Cerebellar nuclear complex (tissue), 1 donor: Measurements from ENCODE around the gene CFAP97D2.
"Not testable (repeated sequence)": the region's sequence is repeated elsewhere in the genome, so short reads cannot be mapped to it uniquely, and the experiment has no call there.

Experiments used
- DNase-seq, 2 experiments: peaks; one replicate each; lab custom pipeline; 2025; lab: John Stamatoyannopoulos, UW

CFAP97D2 gene

DNA sequence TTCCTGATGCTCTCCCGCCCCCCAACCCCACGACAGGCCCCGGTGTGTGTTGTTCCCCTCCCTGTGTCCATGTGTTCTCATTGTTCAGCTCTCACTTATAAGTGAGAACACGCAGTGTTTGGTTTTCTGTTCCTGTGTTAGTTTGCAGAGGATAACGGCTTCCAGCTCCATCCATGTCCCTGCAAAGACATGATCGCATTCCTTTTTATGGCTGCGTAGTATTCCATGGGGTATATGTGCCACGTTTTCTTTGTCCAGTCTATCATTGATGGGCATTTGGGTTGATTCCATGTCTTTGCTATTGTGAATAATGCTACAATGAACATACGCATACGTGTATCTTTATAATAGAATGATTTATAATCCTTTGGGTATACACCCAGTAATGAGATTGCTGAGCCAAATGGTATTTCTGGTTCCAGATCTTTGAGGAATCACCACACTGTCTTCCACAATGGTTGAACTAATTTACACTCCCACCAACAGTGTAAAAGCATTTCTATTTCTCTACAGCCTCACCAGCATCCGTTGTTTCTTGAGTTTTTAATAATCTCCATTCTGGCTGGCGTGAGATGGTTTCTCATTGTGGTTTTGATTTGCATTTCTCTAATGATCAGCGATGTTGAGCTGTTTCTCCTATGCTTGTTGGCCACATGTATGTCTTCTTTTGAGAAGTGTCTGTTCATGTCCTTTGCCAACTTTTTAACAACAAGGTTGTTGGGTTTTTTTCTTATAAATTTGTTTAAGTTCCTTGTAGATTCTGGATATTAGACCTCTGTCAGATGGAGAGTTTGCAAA lies 20.0 kb upstream of the CFAP97D2 start:
- DNase-seq: not testable (repeated sequence)

DNA sequence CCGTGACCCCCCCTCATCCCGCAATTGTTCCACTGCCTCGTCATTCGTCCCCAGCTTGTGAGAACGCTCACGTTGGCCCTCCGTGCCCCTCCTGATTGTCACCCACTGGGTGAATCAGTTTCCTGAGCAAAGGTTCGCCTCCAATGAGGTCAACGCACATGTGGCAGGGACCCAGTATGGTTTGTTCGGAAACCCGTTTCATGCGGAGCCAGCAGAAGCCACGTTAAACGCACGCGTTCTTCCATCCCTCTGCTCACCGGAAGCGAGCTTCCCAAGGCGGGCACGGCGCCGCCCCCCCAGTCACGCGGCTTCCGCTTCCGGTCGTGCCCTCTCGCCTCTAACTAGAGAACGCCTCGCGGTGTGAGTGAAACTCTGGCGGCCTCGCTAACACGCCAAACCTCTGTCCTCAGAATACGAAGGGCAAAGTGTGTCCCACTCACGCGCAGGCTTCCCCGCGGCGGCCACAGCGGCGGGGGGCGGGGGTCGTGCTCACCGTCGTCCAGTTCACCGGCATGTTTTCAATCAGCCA lies 18.0 kb upstream of the CFAP97D2 start:
- DNase-seq: no peak

DNA sequence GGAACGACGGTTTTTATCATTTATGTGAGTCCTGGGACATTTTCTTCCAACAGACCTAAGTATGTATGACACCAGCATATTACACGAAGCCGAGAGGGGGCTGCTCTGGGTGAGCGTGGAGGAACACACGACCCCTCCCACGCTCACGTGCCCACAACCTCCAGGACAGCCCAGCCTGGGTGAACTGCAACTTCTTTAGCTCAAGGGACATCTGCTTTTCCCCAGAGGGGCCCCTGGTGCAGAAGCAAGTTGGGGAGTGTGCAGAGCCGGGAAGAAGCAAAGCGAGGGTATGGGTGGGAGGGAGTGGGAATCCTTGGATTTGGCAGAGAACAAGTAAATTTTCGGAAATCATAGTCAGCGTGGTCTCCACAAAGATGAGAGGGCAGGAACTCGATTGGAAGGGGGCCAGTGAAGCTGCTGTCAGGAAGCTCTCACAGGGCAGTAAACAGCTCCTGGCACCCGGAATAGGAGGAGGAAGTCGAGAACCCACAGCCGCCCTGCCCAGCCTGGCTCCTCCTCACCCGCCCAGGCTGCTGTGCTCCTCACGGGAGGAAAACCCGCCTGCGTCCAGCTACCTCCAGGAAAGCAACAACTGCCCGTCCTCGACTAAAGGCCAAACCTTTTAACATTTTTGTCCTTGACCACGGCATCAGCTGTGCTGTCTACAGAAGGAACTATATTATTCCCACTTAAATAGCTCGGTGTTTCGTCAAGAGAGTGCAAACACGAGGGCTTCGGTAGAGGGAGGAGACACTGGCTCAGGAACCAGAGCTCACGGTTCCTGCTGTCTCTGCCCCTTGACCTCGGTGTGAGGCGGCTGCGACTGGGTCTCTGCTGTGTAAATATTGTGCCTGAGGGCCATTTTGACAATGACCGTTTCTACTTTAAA lies 17.2 kb upstream of the CFAP97D2 start:
- DNase-seq: no peak

DNA sequence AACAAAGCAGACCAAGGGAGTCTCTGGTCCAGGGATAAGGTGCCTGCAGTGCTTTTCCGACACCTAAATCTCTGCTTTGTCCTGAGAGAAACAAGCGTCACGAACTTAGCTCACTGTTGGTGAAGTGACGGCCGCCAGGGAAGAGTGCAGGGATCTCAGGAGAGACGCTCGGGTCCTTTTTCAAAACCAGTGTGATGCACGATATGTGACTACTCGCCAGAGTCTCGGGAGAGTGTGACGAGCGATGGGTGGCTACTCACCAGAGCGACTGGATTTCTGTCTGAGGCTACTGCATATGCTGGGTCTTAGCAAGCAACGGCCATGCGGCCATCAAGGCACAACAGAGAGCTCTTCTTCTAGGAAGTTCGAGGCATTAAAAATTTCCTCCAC lies 16.5 kb upstream of the CFAP97D2 start:
- no peak for DNase-seq

DNA sequence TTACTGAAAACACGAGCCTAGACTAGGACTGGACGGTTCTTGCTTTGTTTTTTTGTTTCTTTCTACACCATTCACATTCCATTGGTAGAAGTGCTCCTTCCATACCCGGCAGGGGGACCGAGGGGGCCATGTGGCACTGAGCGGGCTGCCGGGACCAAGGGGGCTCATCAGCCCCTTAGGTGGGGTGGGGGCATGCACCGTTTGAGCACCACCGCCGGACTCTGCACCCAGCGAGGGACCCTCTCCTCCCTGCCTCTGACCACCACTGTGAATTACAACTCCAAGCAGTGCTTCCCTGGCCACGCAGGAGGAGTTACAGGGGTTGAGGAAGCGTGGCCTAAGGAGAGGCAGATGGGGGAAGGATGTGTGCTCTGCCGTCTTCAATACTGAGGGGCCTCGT lies 15.0 kb upstream of the CFAP97D2 start:
- DNase-seq: no peak

DNA sequence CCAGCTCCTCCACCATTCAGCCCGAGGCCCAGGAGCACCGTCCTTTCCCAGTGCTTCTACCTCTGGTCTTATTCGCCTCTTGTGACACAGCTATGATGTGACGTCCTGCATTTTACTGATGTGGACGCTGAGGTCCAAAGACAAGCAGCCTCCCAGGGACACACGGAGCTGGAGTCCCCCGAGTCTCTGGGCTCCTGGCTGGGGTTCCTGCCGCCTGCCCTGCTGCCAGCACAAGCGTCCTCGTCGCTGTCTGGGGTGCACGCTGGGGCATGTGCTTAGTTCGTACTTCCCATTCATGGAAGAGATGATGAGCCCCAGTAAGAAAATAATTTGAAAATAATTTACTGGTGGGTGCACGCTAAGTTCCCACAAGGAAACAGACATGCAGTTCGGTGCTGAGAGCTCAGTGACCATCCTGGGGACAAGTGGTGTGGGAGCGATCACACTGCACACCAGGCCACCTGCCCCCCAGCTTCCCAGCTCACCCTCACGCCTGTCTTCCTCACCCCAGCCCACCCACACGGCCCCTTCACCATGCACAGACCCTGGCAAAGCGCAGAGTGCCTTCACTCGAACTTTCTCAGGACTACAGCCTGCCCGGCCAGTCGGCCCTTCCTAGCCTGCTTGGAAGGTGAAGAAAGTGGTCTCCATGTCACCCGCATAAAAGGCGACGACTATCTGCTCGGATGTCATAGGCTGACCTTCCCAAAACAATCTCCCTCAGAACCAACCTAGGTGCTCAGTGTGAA lies 14.2 kb upstream of the CFAP97D2 start:
- no peak for DNase-seq

DNA sequence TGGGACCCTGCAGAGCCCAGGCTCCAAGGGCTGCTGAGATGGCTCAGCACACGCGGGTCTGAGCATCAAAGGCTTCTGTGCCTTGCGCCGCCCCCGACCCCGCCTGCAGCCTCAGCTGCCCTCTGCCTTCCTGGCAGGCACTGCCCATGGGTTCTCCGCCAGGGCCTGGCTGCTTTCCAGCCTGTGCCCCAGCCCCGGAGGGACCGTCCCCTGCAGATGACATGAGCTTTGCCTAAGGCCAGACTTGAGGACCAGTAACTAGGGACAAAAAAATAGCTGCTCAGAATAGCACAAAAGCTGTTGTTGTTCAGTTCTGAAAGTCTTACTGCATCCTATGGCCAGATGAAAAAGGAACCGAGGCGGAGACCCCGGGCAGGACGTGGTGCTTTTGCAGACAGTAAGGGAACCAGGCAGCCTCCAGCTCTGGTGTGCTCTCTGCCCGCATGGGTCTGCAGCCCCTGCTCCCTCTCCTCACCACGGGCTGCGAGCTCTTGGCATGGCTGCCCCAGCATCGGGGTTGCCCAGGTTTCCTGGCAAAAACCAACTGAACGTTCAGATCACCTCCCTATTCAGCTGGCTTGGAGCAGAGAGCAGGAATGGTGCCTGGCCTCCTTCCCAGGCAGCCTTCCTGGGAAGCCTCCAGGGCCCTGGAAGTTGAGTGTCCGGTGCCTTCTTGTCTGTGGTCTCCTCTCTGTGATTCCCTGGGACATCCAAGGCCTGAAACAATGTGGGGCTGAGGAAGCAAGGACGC lies 12.5 kb upstream of the CFAP97D2 start:
- peak in 1 of 2 experiments; percentile 5 for DNase-seq

DNA sequence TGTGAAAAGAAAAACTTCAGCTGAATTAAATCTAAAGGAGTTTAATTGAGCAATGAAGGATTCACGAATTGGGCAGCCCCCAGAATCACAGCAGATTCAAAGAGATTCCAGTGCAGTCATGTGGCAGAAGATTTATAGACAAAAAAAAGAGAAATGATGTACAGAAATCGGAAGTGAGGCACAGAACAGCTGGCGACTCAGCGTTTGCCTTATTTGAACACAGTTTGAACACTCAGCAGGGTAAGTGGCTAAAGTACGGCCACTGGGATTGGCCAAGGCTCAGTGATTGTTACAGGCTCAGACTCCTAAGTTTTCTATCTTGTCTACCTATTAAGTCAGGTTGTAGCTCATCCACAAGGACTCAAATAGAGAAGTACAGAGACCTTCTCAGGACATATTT lies 11.6 kb upstream of the CFAP97D2 start:
- no peak for DNase-seq

DNA sequence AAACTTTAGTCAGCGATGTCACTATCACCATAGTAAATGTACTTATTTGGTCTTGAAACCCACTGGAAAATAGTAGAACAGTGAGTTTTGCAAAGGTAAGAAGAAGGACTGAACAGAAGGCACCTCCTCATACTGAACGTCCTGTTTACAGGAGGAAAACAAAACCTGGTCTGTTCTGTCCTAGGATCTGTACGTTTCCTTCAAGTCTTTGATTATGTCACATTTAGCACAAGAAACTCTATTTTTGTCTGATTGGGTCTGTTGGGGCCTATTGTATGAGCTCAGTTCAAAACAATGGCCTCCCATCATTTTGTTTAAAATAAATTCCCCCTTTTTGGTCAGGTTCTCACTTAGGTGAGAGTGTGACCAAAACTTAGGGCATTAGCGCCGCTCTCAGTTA lies 11.2 kb upstream of the CFAP97D2 start:
- DNase-seq: no peak

DNA sequence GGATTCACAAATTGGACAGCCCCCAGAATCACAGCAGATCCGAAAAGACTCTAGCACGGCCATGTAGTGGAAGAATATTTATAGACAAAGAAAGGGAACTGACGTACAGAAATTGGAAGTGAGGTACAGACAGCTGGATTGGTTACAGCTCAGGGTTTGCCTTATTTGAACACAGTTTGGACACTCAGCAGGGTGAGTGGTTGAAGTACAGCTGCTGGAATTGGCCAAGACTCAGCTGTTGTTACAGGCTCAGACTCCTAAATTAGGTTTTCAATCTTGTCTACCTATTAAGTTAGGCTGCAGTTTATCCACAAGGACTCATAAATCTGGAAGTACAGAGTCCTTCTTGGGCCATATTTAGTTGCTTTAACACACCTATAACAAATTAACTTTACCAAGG lies 5.8 kb upstream of the CFAP97D2 start:
- no peak for DNase-seq

DNA sequence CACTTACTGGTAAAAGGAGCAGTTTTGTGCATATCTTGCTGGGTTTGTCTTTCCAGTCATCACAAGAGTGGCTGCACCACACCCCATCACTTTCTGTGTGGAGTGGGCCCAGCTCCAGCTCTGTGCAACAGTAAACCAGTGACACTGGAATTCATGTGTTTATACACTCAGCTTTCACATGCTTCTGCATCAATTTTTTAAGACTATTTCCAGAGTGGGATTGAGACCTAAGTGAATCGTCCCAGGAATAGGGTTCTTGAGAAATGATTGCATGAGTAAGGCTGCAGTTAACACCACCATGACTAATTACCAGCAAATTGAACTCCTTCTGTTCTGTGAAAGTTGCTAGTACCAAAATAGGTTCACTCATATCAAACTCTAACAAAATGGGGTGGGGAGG lies 5.3 kb upstream of the CFAP97D2 start:
- no peak for DNase-seq

DNA sequence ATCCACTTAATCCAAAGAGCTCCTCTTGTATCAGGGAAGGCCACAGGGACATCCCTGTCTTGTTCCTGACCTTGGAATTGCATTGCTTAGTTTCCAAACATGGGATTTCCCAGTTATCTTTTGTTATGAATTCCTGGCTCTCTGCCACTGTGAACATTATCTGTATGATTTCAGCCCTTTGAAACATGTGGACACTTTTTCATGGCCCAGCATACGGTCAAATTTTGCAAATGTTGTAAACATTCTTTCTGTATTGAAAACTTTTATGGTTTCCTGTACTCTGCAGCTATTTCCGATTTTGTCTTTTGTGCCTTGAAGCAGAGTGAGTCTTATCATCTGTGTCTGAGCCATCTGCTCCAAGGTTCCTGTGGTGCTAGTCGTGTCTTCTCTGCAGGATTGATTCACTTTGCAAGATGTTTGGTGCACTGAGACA lies 4.5 kb upstream of the CFAP97D2 start:
- DNase-seq: no peak

DNA sequence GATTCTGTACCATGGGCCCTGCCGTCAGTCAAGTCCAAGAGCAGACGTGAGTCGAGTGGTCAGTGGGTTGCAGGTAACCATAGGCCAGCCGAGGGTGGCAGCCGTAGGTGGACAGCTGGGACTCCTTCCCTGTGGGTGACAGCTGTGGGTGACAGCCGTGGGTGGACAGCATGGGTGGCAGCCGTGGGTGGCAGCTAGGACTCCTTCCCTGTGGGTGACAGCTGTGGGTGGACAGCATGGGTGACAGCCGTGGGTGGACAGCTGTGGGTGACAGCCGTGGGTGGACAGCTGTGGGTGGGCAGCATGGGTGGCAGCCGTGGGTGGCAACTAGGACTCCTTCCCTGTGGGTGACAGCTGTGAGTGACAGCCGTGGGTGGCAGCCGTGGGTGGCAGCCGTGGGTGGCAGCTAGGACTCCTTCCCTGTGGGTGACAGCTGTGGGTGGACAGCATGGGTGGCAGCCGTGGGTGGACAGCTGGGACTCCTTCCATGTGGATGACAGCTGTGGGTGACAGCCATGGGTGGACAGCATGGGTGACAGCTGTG lies 2.6 kb upstream of the CFAP97D2 start:
- DNase-seq: not testable (repeated sequence)

DNA sequence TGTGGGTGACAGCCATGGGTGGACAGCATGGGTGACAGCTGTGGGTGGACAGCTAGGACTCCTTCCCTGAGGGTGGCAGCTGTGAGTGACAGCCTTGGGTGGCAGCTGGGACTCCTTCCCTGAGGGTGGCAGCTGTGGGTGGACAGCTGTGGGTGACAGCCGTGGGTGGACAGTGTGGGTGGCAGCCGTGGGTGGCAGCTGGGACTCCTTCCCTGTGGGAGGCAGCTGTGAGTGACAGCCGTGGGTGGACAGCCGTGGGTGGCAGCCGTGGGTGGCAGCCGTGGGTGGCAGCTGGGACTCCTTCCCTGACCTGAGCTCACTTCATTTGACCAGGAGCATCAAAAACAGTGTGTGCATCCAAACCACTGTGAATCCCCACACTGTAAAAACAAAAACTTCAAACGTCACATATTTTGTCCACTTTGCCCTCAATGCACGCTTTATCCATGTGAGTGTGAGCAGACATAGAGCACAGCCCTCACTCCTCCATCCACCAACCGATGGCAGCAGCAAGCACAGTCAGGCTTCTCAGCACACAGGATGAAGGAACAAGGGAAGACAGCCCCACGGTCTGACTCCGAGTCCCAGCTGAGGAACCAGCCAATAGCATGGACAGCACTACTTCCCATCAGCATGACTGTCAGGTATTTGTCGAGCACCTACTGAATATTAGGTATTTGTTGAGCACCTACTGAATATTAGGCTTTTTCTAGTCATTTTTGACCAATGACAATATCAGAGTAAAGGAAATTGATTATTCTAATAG lies 1.6 kb upstream of the CFAP97D2 start:
- no peak for DNase-seq

DNA sequence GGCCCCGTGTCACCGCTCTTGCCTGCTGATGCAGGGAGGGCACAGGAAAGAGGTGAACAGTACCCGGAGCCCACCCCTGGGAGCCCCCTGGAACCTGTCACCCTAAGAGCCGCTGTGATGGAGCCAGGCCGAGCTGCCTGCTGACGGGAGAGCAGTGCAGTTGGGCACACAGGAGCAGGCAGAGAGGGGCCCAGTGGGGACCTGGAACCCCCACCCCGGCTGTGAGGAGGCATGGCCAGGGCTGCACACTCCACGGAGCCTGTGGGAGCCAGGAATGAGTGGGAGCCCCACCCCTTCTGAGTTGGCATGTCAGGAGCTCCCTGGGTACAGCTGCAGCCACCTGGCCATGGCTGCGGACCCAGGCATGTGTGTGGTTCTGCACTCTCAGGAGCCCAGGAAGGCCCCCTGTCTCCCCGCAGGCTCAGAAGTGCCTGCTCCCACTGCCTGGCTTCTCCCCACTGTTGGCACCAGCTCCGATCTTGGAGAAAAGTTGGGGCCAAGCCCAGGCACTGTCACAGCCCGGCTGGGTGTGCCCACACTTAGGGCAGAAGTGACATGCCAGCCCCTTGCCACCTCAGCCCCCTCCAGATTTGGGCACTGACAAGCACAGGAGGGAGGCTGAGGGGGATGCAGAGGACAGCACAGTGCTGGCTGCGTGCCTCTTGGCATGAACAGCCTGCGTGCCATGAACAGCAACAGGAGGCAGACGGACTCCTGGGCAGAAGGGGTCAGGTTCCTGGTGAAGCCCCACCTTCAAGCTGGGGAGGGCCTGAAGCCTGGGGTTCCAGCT lies 6.3 kb downstream of the CFAP97D2 start:
- no peak for DNase-seq

DNA sequence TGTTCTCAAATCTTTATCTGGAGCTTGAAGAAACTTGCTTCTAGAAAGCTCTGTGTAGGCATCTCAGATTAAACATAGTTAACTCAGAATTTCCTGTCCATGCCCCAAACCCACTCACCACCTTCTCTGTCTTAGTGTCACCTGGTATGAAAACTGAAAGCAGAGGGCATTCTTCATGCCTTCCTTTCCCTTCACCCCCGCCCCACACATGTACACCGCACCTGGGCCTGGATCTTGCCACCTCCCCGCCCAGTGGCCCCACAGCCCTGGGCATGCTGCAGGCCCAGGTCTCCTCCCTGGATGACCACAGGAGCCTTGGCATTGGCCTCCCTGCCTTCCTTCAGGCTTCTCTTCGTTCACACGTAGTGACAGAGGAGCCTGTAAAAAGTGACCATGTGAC lies 15.8 kb downstream of the CFAP97D2 start:
- DNase-seq: no peak

DNA sequence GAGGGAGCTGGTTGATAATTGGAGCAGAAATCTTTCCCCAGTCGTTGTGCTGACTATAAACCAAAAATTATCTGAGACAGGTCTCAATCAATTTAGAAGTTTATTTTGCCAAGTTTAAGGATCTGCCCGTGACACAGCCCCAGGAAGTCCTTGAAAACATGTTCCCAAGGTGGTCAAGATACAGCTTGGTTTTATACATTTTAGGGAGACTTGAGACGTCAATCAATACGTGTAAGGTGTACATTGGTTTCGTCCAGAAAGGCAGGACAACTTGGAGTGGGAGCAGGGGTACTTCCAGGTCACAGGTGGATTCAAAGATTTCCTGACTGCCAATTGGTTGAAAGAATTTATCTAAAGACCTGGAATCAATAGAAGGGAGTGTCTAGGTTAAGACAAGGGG lies 17.6 kb downstream of the CFAP97D2 start:
- DNase-seq: no peak

DNA sequence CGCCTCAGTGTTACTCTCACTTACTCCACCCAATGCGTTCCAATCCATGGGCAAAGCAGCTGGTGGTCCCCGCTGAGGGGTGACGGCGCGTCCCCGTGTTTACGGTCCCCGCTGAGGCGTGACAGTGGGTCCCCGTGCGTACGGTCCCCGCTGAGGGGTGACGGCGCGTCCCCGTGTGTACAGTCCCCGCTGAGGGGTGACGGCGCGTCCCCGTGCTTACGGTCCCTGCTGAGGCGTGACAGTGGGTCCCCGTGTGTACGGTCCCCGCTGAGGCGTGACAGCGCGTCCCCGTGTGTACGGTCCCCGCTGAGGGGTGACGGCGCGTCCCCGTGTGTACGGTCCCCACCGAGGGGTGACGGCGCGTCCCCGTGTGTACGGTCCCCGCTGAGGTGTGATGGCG lies 19.5 kb downstream of the CFAP97D2 start:
- DNase-seq: no peak

DNA sequence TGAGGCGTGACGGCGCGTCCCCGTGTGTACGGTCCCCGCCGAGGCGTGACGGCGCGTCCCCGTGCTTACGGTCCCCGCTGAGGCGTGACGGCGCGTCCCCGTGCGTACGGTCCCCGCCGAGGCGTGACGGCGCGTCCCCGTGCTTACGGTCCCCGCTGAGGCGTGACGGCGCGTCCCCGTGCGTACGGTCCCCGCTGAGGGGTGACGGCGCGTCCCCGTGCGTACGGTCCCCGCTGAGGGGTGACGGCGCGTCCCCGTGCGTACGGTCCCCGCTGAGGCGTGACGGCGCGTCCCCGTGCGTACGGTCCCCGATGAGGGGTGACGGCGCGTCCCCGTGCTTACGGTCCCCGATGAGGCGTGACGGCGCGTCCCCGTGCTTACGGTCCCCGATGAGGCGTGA lies 20.5 kb downstream of the CFAP97D2 start:
- not testable (repeated sequence) for DNase-seq

DNA sequence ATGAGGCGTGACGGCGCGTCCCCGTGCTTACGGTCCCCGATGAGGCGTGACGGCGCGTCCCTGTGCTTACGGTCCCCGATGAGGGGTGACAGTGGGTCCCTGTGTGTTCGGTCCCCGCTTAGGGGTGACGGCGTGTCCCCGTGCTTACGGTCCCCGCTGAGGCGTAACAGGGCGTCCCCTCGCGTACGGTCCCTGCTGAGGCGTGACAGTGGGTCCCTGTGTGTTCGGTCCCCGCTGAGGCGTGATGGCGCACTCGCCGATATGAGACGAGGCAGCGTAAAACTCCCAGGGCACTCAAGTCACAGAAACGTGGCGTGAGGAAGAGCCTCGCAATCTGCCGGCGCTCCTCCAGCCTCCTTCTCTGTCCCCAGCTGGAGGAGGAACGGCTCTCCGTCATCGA lies 20.9 kb downstream of the CFAP97D2 start:
- DNase-seq: no peak
